Measurements from ENCODE around the gene DARS2.

DNA sequence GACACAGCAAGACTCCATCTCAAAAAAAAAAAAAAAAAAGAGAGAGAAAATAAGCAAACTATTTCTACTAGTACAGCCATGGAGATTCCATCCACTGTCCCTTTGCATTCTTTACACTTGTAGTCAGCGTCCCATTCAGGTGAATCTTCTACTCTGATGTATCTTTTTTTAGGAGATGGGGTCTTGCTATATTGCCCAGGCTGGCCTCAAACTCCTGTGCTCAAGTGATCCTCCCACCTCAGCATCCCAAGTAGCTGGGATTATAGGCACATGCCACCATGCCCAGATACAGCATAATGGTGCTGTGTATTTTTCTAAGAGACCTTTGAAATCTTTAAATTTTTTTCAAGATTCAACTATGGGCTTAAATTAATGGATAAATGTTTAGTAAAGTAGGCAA, 8.3 kb downstream of the DARS2 start:
- no peak for TF ChIP-seq CTCF (conservative IDR thresholded peaks at IDR 0.05; ENCODE audit: low read depth, low read length)
- TF ChIP-seq EZH2 (IDR thresholded peaks at IDR 0.05; ENCODE audit: low read length, unreplicated experiment), result no peak
- TF ChIP-seq EZH2phosphoT487 (IDR thresholded peaks at IDR 0.05; ENCODE audit: borderline replicate concordance, low read length), result no peak
